Adrenal gland (tissue), 12 donors: ENCODE data around the gene PRTFDC1. TPM values are rescaled to one million over a fixed set of nuclear protein-coding genes. Genes with fewer than 3 reads are reported as not detected.

Experiments used
- DNase-seq, 7 donors: peaks; one replicate each; pipeline ENCODE4 v3.0.0-alpha.2; 2019 to 2020
- H3K27ac ChIP-seq, 5 donors: fragments of 200-600 bp; sonication (generic) in 4 of 5; 1 replicate in 3 of 5; 2 replicates in 2 of 5; pipeline versions ENCODE4 v1.5.1 to v1.8.0; 2016 to 2020; ENCODE audit warnings: mild to moderate bottlenecking in 1 of 5
- H3K27me3 ChIP-seq: fragments of 200-600 bp; 2 replicates; pipeline ENCODE4 v1.8.0; 2021
- H3K36me3 ChIP-seq, 2 donors: fragments of 200-600 bp; replicated peaks in 1 of 2; 1 replicate in 1 of 2; 2 replicates in 1 of 2; pipeline versions ENCODE4 v1.5.1 to v1.8.0; 2018 to 2022
- H3K4me1 ChIP-seq, 2 donors: fragments of 200-600 bp; replicated peaks in 1 of 2; 1 replicate in 1 of 2; 2 replicates in 1 of 2; pipeline versions ENCODE4 v1.5.1 to v1.8.0; 2018 to 2021
- H3K4me3 ChIP-seq, 4 donors: fragments of 200-600 bp; sonication (generic) in 3 of 4; one replicate each; pipeline ENCODE4 v1.5.1; 2016 to 2018
- H3K9me3 ChIP-seq, 3 donors: fragments of 200-600 bp; sonication (generic) in 1 of 3; replicated peaks in 1 of 3; 1 replicate in 2 of 3; 2 replicates in 1 of 3; pipeline versions ENCODE4 v1.5.1 to v1.8.0; 2016 to 2021
- CTCF ChIP-seq, 6 experiments: fragments of 450-650 bp in 4 of 6; fragments of 200-600 bp in 2 of 6; sonication (generic) in 1 of 6; IDR thresholded peaks; 1 replicate in 5 of 6; 2 replicates in 1 of 6; pipeline versions ENCODE4 v1.5.1 to v1.8.0; 2016 to 2021; ENCODE audit warnings: antibody characterized with exemption in 6 of 6, mild to moderate bottlenecking in 2 of 6, moderate library complexity in 1 of 6
- POLR2A ChIP-seq, 2 donors: fragments of 450-650 bp; IDR thresholded peaks; one replicate each; pipeline ENCODE4 v1.6.1; 2017; ENCODE audit warnings: antibody characterized with exemption in 2 of 2, mild to moderate bottlenecking in 2 of 2, moderate library complexity in 1 of 2
- WGBS, 4 donors: extraction: QIAGEN DNeasy Blood & Tissue Kit in 2 of 4; methylation state at CpG; one replicate each; pipeline versions ENCODE4 v1.1.5 to v1.1.7; 2013 to 2017; 5-methylcytosine and 5-hydroxymethylcytosine counted together
- intact Hi-C, 2 donors: fragments of 100-400 bp; cut with DNase I; formaldehyde crosslinking; loops; one replicate each; pipeline versions ENCODE4 v1.14.1 to v1.15.0; 2022 to 2023
- polyA plus RNA-seq, 3 donors: library from polyadenylated mRNA; stranded (reverse); fragments of 200-250 nt in 2 of 3; fragments of 350-450 nt in 1 of 3; fragmentation: Illumina TruSeq in 1 of 3; extraction: RNeasy Lipid Tissue Mini Kit (QIAGEN cat#74804) in 1 of 3; gene quantifications; one replicate each; pipeline ENCODE4 v1.2.3, GENCODE V29; 2013 to 2014
- total RNA-seq, 9 donors: library from RNA; depleted of rRNA in 4 of 9; stranded (reverse); fragments of >200 nt in 4 of 9; fragments of 120-200 nt in 1 of 9; fragmentation: NEBNext Ultra II Directional in 1 of 9; extraction: Animal tissue kit (Norgen Biotek cat#: 25700) in 1 of 9; gene quantifications; one replicate each; pipeline versions ENCODE4 v1.1.0 to v1.2.4, GENCODE V29; 2013 to 2023
- donor health status: healthy with polysubstance abuse.
- donor health status: Bipolar disorder and iron deficiency.
- donor health status: DM: yes; HTN: yes; CAD: no.
- donor health status: DM: no; HTN: no; CAD: no.
- donor health status: DM: no; HTN: no; CAD: no.
- donor health status: DM: yes; HTN: yes; CAD: no.

Gene PRTFDC1
- total and polyA plus RNA-seq, 12 donors: 13.5 to 56.5 (median 26.6) TPM

GRCh38 chr10:24848195-24848594 lies 104.2 kb downstream of the PRTFDC1 start:
- H3K4me1 ChIP-seq: no peaks in the 10 kb centered on the region
- no peak overlapping the region for H3K27ac ChIP-seq
- H3K27me3 ChIP-seq: no peaks in the 10 kb centered on the region
- no peak overlapping the region for H3K4me3 ChIP-seq
- no peaks in the 10 kb centered on the region for H3K36me3 ChIP-seq
- intact Hi-C loops: no loop called here
- no peak for TF ChIP-seq CTCF (IDR thresholded peaks at IDR 0.05)
- TF ChIP-seq POLR2A (IDR thresholded peaks at IDR 0.05): no peak
- 70 to 75% (median 73%) methylated on average over 6 of the region's 6 CpGs for WGBS, 4 donors
- H3K9me3 ChIP-seq: no peaks in the 10 kb centered on the region
- no peak for DNase-seq

- no peaks in the 10 kb centered on the region for H3K36me3 ChIP-seq
- no peak overlapping the region for H3K27ac ChIP-seq
- no peak overlapping the region for H3K4me3 ChIP-seq
- no peaks in the 10 kb centered on the region for H3K9me3 ChIP-seq
- H3K27me3 ChIP-seq: no peaks in the 10 kb centered on the region
- 84 to 90% (median 87%) methylated on average over 13 of the region's 13 CpGs for WGBS, 4 donors
- H3K4me1 ChIP-seq: no peaks in the 10 kb centered on the region
- intact Hi-C loops: no loop called here
- no peak for DNase-seq
- no peak for TF ChIP-seq POLR2A (IDR thresholded peaks at IDR 0.05)
- TF ChIP-seq CTCF (IDR thresholded peaks at IDR 0.05): no peak
Measured at GRCh38 chr10:24847112-24848070, 105.0 kb downstream of the PRTFDC1 start.

- 88 to 97% (median 92%) methylated on average over 2 of the region's 2 CpGs for WGBS, 4 donors
- TF ChIP-seq CTCF (IDR thresholded peaks at IDR 0.05): no peak
- no peak for TF ChIP-seq POLR2A (IDR thresholded peaks at IDR 0.05)
- DNase-seq: no peak
Measured at GRCh38 chr10:24844742-24845141, 107.7 kb downstream of the PRTFDC1 start.

GRCh38 chr10:24843256-24843655 lies 109.2 kb downstream of the PRTFDC1 start:
- intact Hi-C loops: no loop called here
- no peaks in the 10 kb centered on the region for H3K36me3 ChIP-seq
- WGBS, 4 donors: 48 to 83% (median 57%) methylated on average over 2 of the region's 2 CpGs
- DNase-seq: no peak
- H3K27ac ChIP-seq: no peak overlapping the region
- no peaks in the 10 kb centered on the region for H3K9me3 ChIP-seq
- H3K4me1 ChIP-seq: no peaks in the 10 kb centered on the region
- no peak overlapping the region for H3K4me3 ChIP-seq
- TF ChIP-seq CTCF (IDR thresholded peaks at IDR 0.05): no peak
- TF ChIP-seq POLR2A (IDR thresholded peaks at IDR 0.05): no peak
- no peaks in the 10 kb centered on the region for H3K27me3 ChIP-seq

More at GRCh38 chr10:24844742-24845141, 107.7 kb downstream of the PRTFDC1 start:
- Histone ChIP-seq H3K4me1 (no peaks in the 10 kb centered on the region), H3K27ac (no peak overlapping the region), H3K36me3 (no peaks in the 10 kb centered on the region), H3K9me3 (no peaks in the 10 kb centered on the region), H3K27me3 (no peaks in the 10 kb centered on the region), H3K4me3 (no peak overlapping the region)
- intact Hi-C loops: no loop called here
